Measurements from ENCODE around the gene CPA1.

The CPA1 gene

GRCh38 chr7:130356121-130356875 lies 24.0 kb upstream of the CPA1 start:
- no peak for DNase-seq

DNA sequence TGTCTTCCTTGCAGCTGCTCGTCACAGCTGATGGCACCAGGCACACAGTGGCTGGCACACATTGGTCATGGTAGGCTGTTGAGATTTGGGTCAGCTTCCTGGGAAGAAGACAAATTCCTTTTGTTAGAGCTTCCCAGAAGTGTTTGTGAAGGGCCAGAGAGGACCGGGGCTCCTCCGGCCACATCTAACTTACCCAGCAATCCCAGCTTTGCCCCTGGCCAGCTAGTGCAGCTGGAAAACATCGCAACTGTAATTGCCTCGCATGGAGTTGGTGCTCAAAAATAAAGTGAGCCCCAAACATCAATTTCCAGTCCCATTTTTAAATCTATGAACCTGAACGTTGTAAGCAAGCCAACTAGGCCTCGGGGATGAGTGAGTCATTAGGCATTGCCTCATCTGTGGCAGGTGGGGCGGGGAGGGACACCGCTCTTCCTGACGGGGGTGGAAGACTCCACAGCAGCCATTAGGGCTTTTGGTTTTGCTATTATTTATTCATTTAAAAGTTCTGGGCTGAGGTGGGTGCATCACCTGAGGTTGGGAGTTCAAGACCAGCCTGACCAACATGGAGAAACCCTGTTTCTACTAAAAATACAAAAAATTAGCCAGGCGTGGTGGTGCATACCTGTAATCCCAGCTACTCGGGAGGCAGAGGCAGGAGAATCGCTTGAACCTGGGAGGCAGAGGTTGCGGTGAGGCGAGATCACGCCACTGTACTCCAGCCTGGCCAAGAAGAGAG lies 23.2 kb upstream of the CPA1 start:
- no peak for DNase-seq

- no peak for DNase-seq
Observed at GRCh38 chr7:130358471-130358870, 21.8 kb upstream of the CPA1 start.

GRCh38 chr7:130359276-130359857 lies 20.9 kb upstream of the CPA1 start:
- DNase-seq, result no peak

DNA sequence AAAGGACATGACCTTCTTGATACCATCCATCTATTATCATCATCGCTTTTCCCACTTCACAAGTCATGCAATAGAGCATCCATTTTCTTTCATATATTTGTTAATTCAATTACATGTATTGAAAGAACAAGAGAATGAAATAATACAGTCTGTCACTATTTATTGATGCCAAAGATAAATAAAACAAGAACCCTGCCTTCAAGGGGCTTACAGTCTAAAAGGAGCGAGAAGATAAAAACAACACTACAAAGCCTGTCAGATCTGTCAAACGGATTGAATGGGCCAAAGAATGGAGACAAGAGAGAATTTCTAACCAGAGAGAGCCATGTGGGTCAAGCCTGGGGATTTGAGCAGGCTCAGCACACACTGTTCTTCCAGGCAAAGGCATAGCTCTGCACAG lies 19.8 kb upstream of the CPA1 start:
- DNase-seq, result no peak

DNA sequence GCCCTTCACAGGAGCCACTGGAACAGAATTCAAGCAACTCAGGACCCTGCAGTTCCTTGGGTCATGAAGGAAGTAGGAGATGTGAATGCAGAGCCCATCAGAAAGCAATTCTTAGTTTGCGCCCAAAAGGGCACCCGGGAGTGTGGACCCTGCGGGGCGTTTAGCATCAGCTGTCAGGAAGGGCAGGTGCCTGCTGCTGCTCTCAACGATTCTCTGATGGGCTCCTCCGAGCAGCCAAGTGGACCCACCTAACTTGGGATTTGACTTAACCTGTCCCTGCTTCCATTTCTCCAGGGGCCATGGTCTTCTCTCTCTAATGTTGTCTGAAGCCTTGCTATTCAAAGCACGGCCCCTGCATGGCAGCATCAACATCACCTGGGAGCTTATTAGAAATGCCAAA lies 18.6 kb upstream of the CPA1 start:
- no peak for DNase-seq

DNA sequence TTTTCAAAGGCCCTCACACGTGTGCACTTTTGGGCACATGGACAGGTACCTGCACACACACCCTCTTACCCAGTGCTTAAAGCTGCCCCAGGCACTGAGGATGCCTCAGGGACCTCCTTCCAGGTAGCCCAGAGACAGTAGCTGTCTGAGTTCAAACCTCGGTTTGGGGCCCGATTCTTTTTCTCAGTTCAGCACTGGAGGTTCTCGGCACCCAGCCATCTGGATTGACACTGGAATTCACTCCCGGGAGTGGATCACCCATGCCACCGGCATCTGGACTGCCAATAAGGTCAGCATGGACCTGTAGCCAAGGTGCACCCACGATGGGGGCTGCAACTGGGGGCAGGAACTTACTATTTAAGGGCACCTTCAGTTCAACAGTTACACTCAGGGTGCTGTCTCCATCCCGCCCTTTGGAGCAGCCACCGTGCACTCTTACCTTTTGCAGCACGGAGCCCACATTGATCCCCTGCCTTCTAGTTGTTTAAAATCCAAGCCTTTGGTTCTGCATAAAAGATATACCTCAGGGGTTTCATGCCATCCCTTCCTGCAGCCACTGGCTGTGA lies 18.0 kb upstream of the CPA1 start:
- DNase-seq, result no peak

- DNase-seq, result peak; percentile 74 to 78
Observed at GRCh38 chr7:130363026-130363847, 17.1 kb upstream of the CPA1 start.

- DNase-seq, result no peak
Observed at GRCh38 chr7:130364451-130364850, 15.8 kb upstream of the CPA1 start.

DNA sequence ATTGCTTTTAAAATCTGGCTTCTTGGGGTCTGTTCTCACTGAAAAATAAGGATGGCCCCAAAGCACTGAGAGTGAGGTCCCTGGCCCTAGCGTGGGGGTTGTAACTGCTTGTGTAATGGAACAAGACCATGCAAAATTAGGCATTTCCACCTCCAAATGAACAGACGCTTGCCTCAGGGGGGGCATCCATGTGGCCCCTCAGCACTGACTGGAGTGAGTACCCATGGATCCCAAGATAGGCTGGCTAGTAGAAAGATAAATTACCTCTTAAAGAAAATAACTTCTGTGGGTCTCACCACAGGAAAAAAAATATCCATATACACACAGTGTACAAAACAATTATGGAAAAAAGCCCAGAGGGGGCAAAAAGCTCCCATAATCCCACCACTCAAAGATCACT lies 15.2 kb upstream of the CPA1 start:
- no peak for DNase-seq

DNA sequence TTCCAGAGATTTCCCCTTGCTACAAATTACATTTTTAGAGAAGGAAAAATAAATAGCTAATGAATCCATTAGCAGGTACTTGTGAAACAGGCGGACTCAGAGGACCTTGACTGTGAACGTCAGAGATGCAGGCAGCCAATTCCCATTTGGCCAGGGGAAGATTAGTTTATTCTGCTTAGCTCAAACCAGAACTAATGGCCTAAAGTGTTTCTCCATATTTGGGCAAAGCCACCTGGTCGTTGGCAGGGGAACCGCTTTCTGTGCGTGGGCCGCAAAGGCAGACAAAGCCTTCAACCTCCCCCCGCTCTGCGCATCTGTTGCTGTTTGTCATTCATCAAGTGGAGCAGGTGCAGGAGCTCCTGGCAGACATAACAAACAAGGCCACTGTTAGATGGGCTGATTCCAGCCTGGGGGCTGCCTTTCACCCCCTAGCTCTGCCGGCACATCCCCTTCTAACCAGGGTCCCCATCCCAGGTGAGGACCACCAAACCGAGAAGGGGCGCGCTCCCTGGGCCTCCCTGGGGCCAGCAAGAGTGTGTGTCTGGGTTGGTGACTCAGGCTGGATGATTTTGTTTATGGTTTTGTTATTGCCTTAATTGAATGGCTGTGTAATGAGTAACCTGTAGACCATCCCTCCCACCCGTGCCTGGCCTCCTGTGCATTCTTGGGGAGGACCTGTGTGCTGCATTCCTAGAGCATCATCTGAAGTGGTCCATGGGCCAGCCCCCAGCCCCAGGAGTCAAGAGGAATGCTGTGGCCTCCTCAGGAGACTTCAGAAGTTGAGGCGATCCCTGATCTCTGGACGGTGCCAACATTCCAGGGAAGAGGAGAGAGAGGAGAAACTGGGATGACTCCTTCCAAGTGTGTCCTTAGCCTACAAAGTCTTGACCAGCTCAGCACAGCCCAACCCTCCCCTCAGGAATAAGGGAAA lies 14.5 kb upstream of the CPA1 start:
- peak; percentile 42 to 51 for DNase-seq

GRCh38 chr7:130366564-130366963 lies 13.7 kb upstream of the CPA1 start:
- DNase-seq, result no peak

GRCh38 chr7:130367088-130367755 lies 13.1 kb upstream of the CPA1 start:
- DNase-seq, result no peak

DNA sequence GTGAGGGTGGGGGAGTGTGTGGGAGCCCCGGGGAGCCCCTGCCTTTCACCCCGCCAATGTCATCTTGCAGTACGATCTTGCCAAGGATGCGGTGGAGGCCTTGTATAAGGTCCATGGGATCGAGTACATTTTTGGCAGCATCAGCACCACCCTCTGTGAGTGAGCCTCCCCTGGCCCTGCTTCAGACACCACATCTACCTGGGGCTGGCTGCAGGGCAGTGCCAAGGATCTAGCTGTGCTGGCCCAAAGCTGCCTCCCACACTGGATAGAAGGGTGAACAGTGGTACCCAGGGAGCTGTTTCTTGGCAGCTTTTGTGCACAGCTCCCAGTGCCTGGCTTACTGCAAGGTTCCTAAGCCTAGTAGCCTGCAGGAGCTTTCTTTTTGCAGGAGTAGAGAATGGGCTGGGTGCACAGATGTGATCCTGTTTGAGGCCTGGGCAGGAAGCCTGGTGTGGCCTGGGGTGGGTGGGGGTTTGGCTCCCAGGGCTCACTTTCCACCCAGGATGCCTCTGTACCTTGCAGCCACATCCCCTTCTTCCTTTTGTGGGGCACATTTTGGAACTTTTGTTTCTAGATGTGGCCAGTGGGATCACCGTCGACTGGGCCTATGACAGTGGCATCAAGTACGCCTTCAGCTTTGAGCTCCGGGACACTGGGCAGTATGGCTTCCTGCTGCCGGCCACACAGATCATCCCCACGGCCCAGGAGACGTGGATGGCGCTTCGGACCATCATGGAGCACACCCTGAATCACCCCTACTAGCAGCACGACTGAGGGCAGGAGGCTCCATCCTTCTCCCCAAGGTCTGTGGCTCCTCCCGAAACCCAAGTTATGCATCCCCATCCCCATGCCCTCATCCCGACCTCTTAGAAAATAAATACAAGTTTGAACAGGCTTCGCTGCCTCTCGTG lies 12.2 kb upstream of the CPA1 start:
- no peak for DNase-seq

- DNase-seq, result no peak
Observed at GRCh38 chr7:130369110-130369711, 11.1 kb upstream of the CPA1 start.

DNA sequence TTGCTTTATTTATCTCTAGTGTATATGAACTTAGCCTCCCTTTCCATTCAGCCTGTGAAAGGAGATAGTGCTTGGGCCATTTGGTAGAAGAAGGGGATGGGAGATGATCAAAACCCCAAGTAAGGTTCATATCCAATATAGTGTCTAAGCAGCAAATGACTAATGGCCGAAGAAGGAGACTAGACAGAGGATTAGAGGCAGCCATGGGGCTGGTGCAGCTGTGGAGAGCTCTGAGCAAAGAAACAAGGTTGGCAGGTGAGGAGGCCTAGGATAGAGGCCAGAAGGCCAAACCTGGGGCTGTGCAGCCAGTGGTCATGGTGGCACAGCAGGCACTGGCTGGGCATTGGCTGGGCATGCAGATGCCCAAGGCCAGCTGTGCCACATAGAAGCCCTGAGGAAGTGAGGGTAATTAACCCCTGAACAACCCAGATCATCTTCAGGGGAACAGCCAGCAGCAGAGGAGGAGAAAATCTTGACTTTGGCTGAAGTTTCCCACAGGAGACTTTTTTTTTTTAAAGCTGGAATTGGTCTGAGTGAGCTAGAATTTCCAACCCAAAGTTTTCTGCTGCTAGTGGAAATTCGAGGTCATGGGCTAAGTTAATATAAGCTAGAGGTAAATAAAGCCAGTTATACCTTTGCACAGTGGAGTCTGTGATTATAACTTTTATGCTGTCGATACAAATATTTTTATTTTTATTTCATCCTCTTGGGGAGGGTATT lies 10.3 kb upstream of the CPA1 start:
- DNase-seq, result no peak

- no peak for DNase-seq
Observed at GRCh38 chr7:130371046-130371445, 9.2 kb upstream of the CPA1 start.

DNA sequence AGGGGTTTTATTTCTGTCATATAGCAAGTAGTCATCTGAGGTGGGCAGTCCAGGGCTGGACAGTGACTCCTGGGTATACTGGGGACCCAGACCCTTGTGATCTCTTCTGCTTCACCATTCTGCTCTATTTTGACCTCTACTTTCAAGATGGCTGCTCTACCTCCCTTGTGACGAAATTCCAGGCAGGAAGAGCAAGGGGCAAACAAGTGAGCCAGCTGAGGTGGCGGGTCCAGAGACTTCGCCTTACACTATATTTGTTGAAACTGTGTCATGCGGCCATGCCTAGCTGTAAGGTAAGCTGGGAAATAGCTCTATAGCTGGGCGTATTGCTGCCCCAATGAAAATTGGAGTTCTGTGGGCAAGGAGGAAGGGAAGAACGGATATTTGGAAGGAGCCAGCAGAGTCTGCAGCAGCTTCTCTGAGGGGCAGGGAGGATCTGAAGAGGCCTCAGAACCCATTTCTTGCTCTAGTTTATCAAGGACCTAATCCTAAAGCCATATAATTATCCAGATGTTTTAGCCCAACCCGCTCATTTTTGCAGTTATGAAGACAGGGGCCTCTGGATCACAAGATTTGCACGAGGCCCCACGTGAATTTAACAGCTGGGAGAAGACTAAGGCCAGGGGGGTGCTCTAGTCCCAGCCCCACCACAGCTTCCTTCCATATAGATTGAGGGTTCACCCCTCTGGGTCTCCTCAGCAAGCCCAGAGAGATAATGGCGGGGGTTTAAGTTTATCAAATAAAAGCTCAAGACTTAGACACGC lies 7.7 kb upstream of the CPA1 start:
- no peak for DNase-seq
